Ectodermal cell (in vitro differentiated cells): Measurements from ENCODE around the gene SNX7.

Experiments
- H3K27ac ChIP-seq: 2 replicates; pipeline ENCODE4 v1.7.0; 2013; ENCODE audit warnings: mild to moderate bottlenecking, low read depth, low read length; ENCODE audit not compliant: insufficient read depth, poor library complexity, severe bottlenecking
- H3K27me3 ChIP-seq: 2 replicates; pipeline ENCODE4 v1.7.0; 2013; ENCODE audit warnings: mild to moderate bottlenecking, low read length; ENCODE audit not compliant: insufficient read depth, control insufficient read depth, poor library complexity, severe bottlenecking
- H3K36me3 ChIP-seq: one replicate; pipeline ENCODE4 v1.7.0; 2013; ENCODE audit warnings: low read length; ENCODE audit not compliant: control insufficient read depth, insufficient read depth
- H3K4me1 ChIP-seq: one replicate; pipeline ENCODE4 v1.7.0; 2013; ENCODE audit warnings: low read length; ENCODE audit not compliant: control insufficient read depth, insufficient read depth
- H3K4me3 ChIP-seq: 2 replicates; pipeline ENCODE4 v1.7.0; 2013; ENCODE audit warnings: low read depth, low read length, control low read depth; ENCODE audit not compliant: insufficient read depth
- H3K9me3 ChIP-seq: 2 replicates; pipeline ENCODE4 v1.7.0; 2013; ENCODE audit warnings: mild to moderate bottlenecking, low read length, moderate library complexity; ENCODE audit not compliant: control insufficient read depth
- WGBS, 2 experiments: methylation state at CpG; one replicate each; pipeline ENCODE4 v1.1.7; 2013; ENCODE audit warnings: missing lambda C conversion rate in 2 of 2; 5-methylcytosine and 5-hydroxymethylcytosine counted together

The SNX7 gene

GRCh38 chr1:98696077-98696476 is 34.6 kb downstream of the SNX7 start:
- no peak overlapping the region for H3K4me3 ChIP-seq
- no peaks in the 10 kb centered on the region for H3K27me3 ChIP-seq
- no peaks in the 10 kb centered on the region for H3K9me3 ChIP-seq
- WGBS, 2 experiments = 94 to 100% methylated on average over 1 to 2 of the region's 4 CpGs
- no peak overlapping the region for H3K27ac ChIP-seq
- no peaks in the 10 kb centered on the region for H3K36me3 ChIP-seq
- H3K4me1 ChIP-seq = no peaks in the 10 kb centered on the region

- Histone ChIP-seq H3K9me3 (no peaks in the 10 kb centered on the region), H3K27ac (no peak overlapping the region), H3K4me3 (no peak overlapping the region), H3K36me3 (no peaks in the 10 kb centered on the region), H3K27me3 (no peaks in the 10 kb centered on the region), H3K4me1 (no peaks in the 10 kb centered on the region)
- 67% methylated on average over 1 of the region's 1 CpG; no CpG with 5 or more reads in 1 of the 2 experiments for WGBS, 2 experiments
These were observed 36.3 kb downstream of the SNX7 start for GRCh38 chr1:98697781-98698180.

- no peaks in the 10 kb centered on the region for H3K4me1 ChIP-seq
- no peaks in the 10 kb centered on the region for H3K27me3 ChIP-seq
- no peaks in the 10 kb centered on the region for H3K36me3 ChIP-seq
- no peak overlapping the region for H3K4me3 ChIP-seq
- no peaks in the 10 kb centered on the region for H3K9me3 ChIP-seq
- 91 to 95% methylated on average over 2 of the region's 3 CpGs for WGBS, 2 experiments
- H3K27ac ChIP-seq = no peak overlapping the region
These were observed 37.1 kb downstream of the SNX7 start for GRCh38 chr1:98698625-98699024.

GRCh38 chr1:98700228-98700627 is 38.7 kb downstream of the SNX7 start:
- no peak overlapping the region for H3K4me3 ChIP-seq
- no peaks in the 10 kb centered on the region for H3K4me1 ChIP-seq
- H3K36me3 ChIP-seq = no peaks in the 10 kb centered on the region
- no peaks in the 10 kb centered on the region for H3K27me3 ChIP-seq
- no peak overlapping the region for H3K27ac ChIP-seq
- H3K9me3 ChIP-seq = no peaks in the 10 kb centered on the region

GRCh38 chr1:98702976-98703375 is 41.5 kb downstream of the SNX7 start:
- no peak overlapping the region for H3K4me3 ChIP-seq
- H3K36me3 ChIP-seq = no peaks in the 10 kb centered on the region
- H3K9me3 ChIP-seq = no peaks in the 10 kb centered on the region
- no peaks in the 10 kb centered on the region for H3K4me1 ChIP-seq
- H3K27ac ChIP-seq = no peak overlapping the region
- no peaks in the 10 kb centered on the region for H3K27me3 ChIP-seq
- WGBS, 2 experiments = no CpG with 5 or more reads among the region's 1 CpG

- Histone ChIP-seq H3K27ac (no peak overlapping the region), H3K27me3 (no peaks in the 10 kb centered on the region), H3K36me3 (no peaks in the 10 kb centered on the region), H3K4me1 (no peaks in the 10 kb centered on the region), H3K4me3 (no peak overlapping the region), H3K9me3 (no peaks in the 10 kb centered on the region)
- 77 to 83% methylated on average over 4 of the region's 4 CpGs for WGBS, 2 experiments
These were observed 43.0 kb downstream of the SNX7 start for GRCh38 chr1:98704474-98704873.

- Histone ChIP-seq H3K4me3 (no peak overlapping the region), H3K27me3 (no peaks in the 10 kb centered on the region), H3K9me3 (no peaks in the 10 kb centered on the region), H3K27ac (no peak overlapping the region), H3K36me3 (no peaks in the 10 kb centered on the region), H3K4me1 (no peaks in the 10 kb centered on the region)
- WGBS, 2 experiments = 80 to 86% methylated on average over 1 of the region's 1 CpG
These were observed 43.5 kb downstream of the SNX7 start for GRCh38 chr1:98704971-98705370.

- Histone ChIP-seq H3K9me3 (no peaks in the 10 kb centered on the region), H3K27me3 (no peaks in the 10 kb centered on the region), H3K27ac (no peak overlapping the region), H3K4me1 (no peaks in the 10 kb centered on the region), H3K4me3 (no peak overlapping the region), H3K36me3 (no peaks in the 10 kb centered on the region)
- WGBS, 2 experiments = 81 to 100% methylated on average over 2 of the region's 2 CpGs
These were observed 44.1 kb downstream of the SNX7 start for GRCh38 chr1:98705591-98705990.

GRCh38 chr1:98706173-98706843 is 44.8 kb downstream of the SNX7 start:
- Histone ChIP-seq H3K36me3 (no peaks in the 10 kb centered on the region), H3K27me3 (no peaks in the 10 kb centered on the region), H3K4me1 (no peaks in the 10 kb centered on the region), H3K27ac (no peak overlapping the region), H3K4me3 (no peak overlapping the region), H3K9me3 (no peaks in the 10 kb centered on the region)
- 95% methylated on average over 4 of the region's 4 CpGs for WGBS, 2 experiments

- Histone ChIP-seq H3K36me3 (no peaks in the 10 kb centered on the region), H3K9me3 (no peaks in the 10 kb centered on the region), H3K27me3 (no peaks in the 10 kb centered on the region), H3K27ac (no peak overlapping the region), H3K4me1 (no peaks in the 10 kb centered on the region), H3K4me3 (no peak overlapping the region)
These were observed 46.0 kb downstream of the SNX7 start for GRCh38 chr1:98707556-98707955.

- no peak overlapping the region for H3K27ac ChIP-seq
- no peaks in the 10 kb centered on the region for H3K27me3 ChIP-seq
- H3K4me1 ChIP-seq = no peaks in the 10 kb centered on the region
- WGBS, 2 experiments = 89 to 98% methylated on average over 3 of the region's 3 CpGs
- H3K4me3 ChIP-seq = no peak overlapping the region
- H3K9me3 ChIP-seq = no peaks in the 10 kb centered on the region
- no peaks in the 10 kb centered on the region for H3K36me3 ChIP-seq
These were observed 48.4 kb downstream of the SNX7 start for GRCh38 chr1:98709906-98710305.
